ENCODE results near the gene SPNS2.

- TF ChIP-seq CTCF (IDR thresholded peaks at IDR 0.05): no peak
- TF ChIP-seq POLR2A (IDR thresholded peaks at IDR 0.05): no peak
- TF ChIP-seq EP300 (IDR thresholded peaks at IDR 0.05): no peak
Observed at GRCh38 chr17:4584101-4584916, 85.6 kb downstream of the SPNS2 start, which contains the start of gene SMTNL2.
